H9 (cell line): ENCODE measurements around the gene MARK2. TPM values are rescaled to one million over a fixed set of nuclear protein-coding genes. Genes with fewer than 3 reads are reported as not detected.

Experiments
- DNase-seq: peaks from one replicate; pipeline ENCODE4 v3.0.0-alpha.2; 2017
- H2AFZ ChIP-seq: one replicate; pipeline ENCODE4 v1.6.1; 2013; ENCODE audit warnings: mild to moderate bottlenecking, low read length, control low read depth, moderate library complexity
- H2AK5ac ChIP-seq: 2 replicates; pipeline ENCODE4 v1.6.1; 2013; ENCODE audit warnings: low read length, control low read depth, mixed read lengths; ENCODE audit not compliant: insufficient read length
- H2BK120ac ChIP-seq: one replicate; pipeline ENCODE4 v1.6.1; 2013; ENCODE audit warnings: low read depth, mild to moderate bottlenecking, low read length, control low read depth, inconsistent platforms; ENCODE audit not compliant: poor library complexity, severe bottlenecking
- H2BK12ac ChIP-seq: 2 replicates; pipeline ENCODE4 v1.6.1; 2013; ENCODE audit warnings: low read length, control low read depth, mixed read lengths, low read depth; ENCODE audit not compliant: insufficient read length
- H2BK15ac ChIP-seq: 2 replicates; pipeline ENCODE4 v1.6.1; 2013; ENCODE audit warnings: low read depth, low read length, control low read depth
- H2BK20ac ChIP-seq: one replicate; pipeline ENCODE4 v1.6.1; 2013; ENCODE audit warnings: low read depth, mild to moderate bottlenecking, low read length, control low read depth, inconsistent platforms; ENCODE audit not compliant: poor library complexity, severe bottlenecking
- H2BK5ac ChIP-seq: 2 replicates; pipeline ENCODE4 v1.6.1; 2013; ENCODE audit warnings: low read length, control low read depth, mixed read lengths; ENCODE audit not compliant: insufficient read length
- H3K14ac ChIP-seq: 2 replicates; pipeline ENCODE4 v1.6.1; 2013; ENCODE audit warnings: low read length, control low read depth; ENCODE audit not compliant: insufficient read depth
- H3K18ac ChIP-seq: 2 replicates; pipeline ENCODE4 v1.6.1; 2013; ENCODE audit warnings: low read depth, mild to moderate bottlenecking, mixed read lengths, low read length, control low read depth; ENCODE audit not compliant: insufficient read length
- H3K23ac ChIP-seq: 2 replicates; pipeline ENCODE4 v1.6.1; 2013; ENCODE audit warnings: low read length, control low read depth, mixed read lengths, low read depth; ENCODE audit not compliant: insufficient read length
- H3K23me2 ChIP-seq: 2 replicates; pipeline ENCODE4 v1.6.1; 2013; ENCODE audit warnings: low read depth, mild to moderate bottlenecking, mixed read lengths, low read length, control low read depth; ENCODE audit not compliant: insufficient read length, poor library complexity, severe bottlenecking
- H3K27ac ChIP-seq: 2 replicates; pipeline ENCODE4 v1.5.1; 2013; ENCODE audit warnings: low read length, control low read depth, mixed read lengths, low read depth; ENCODE audit not compliant: insufficient read length
- H3K27me3 ChIP-seq: 2 replicates; pipeline ENCODE4 v1.6.1; 2013; ENCODE audit warnings: low read length, control low read depth, inconsistent platforms; ENCODE audit not compliant: insufficient read depth
- H3K4ac ChIP-seq: 2 replicates; pipeline ENCODE4 v1.6.1; 2013; ENCODE audit warnings: low read depth, mild to moderate bottlenecking, control low read depth, inconsistent platforms, low read length, moderate library complexity
- H3K4me1 ChIP-seq: 2 replicates; pipeline ENCODE4 v1.6.1; 2013; ENCODE audit warnings: low read length, control low read depth, inconsistent platforms; ENCODE audit not compliant: insufficient read depth
- H3K4me2 ChIP-seq: 2 replicates; pipeline ENCODE4 v1.6.1; 2013; ENCODE audit warnings: low read length, control low read depth, mixed read lengths; ENCODE audit not compliant: insufficient read length, insufficient read depth
- H3K56ac ChIP-seq: 2 replicates; pipeline ENCODE4 v1.6.1; 2013; ENCODE audit warnings: low read depth, mild to moderate bottlenecking, mixed read lengths, low read length, control low read depth; ENCODE audit not compliant: insufficient read length
- H3K79me1 ChIP-seq: 2 replicates; pipeline ENCODE4 v1.6.1; 2013; ENCODE audit warnings: low read depth, mild to moderate bottlenecking, moderate library complexity, low read length, control low read depth, inconsistent platforms; ENCODE audit not compliant: insufficient read depth, poor library complexity, severe bottlenecking
- H3K79me2 ChIP-seq: 2 replicates; pipeline ENCODE4 v1.6.1; 2013; ENCODE audit warnings: low read length, control low read depth, inconsistent platforms; ENCODE audit not compliant: insufficient read depth
- H3K9ac ChIP-seq: 2 replicates; pipeline ENCODE4 v1.6.1; 2013; ENCODE audit warnings: low read length, control low read depth, mixed read lengths; ENCODE audit not compliant: insufficient read length; ENCODE audit errors: extremely low read depth
- H3K9me3 ChIP-seq: one replicate; pipeline ENCODE4 v1.6.1; 2013; ENCODE audit warnings: low read depth, low read length, inconsistent platforms; ENCODE audit not compliant: control insufficient read depth
- H3T11ph ChIP-seq: one replicate; pipeline ENCODE4 v1.6.1; 2013; ENCODE audit warnings: mild to moderate bottlenecking, low read length, control low read depth, inconsistent platforms
- H4K20me1 ChIP-seq: one replicate; pipeline ENCODE4 v1.6.1; 2013; ENCODE audit not compliant: control insufficient read depth, insufficient read length, insufficient read depth
- H4K5ac ChIP-seq: 2 replicates; pipeline ENCODE4 v1.6.1; 2013; ENCODE audit warnings: low read depth, mild to moderate bottlenecking, mixed read lengths, low read length, control low read depth; ENCODE audit not compliant: insufficient read length
- H4K8ac ChIP-seq: replicated peaks from 2 replicates; pipeline ENCODE4 v1.6.1; 2013; ENCODE audit warnings: low read length, control low read depth, mixed read lengths, low read depth; ENCODE audit not compliant: insufficient read length
- H4K91ac ChIP-seq: 2 replicates; pipeline ENCODE4 v1.6.1; 2013; ENCODE audit warnings: low read depth, mild to moderate bottlenecking, moderate library complexity, mixed read lengths, low read length, control low read depth; ENCODE audit not compliant: insufficient read length
- H3K27ac Mint-ChIP-seq, 3 experiments: 2 replicates in 2 of 3; 3 replicates in 1 of 3; pipeline ENCODE4 v1.8.0; 2020 to 2021; ENCODE audit warnings: mixed read lengths in 3 of 3, mild to moderate bottlenecking in 1 of 3, moderate library complexity in 1 of 3
- H3K27me3 Mint-ChIP-seq: 2 replicates; pipeline ENCODE4 v1.8.0; 2021; ENCODE audit warnings: low read depth, mild to moderate bottlenecking, moderate library complexity, mixed read lengths
- H3K36me3 Mint-ChIP-seq, 3 experiments: 2 replicates in 2 of 3; 3 replicates in 1 of 3; pipeline ENCODE4 v1.8.0; 2020 to 2021; ENCODE audit warnings: low read depth in 3 of 3, mixed read lengths in 3 of 3; ENCODE audit not compliant: insufficient read depth in 1 of 3
- H3K4me1 Mint-ChIP-seq, 2 experiments: 2 replicates each; pipeline ENCODE4 v1.8.0; 2020; ENCODE audit warnings: mixed read lengths in 2 of 2
- H3K4me3 Mint-ChIP-seq, 2 experiments: 2 replicates in 1 of 2; 3 replicates in 1 of 2; pipeline ENCODE4 v1.8.0; 2020 to 2021; ENCODE audit warnings: mild to moderate bottlenecking in 2 of 2, mixed read lengths in 2 of 2, moderate library complexity in 1 of 2
- H3K9me3 Mint-ChIP-seq, 2 experiments: 2 replicates in 1 of 2; 3 replicates in 1 of 2; pipeline ENCODE4 v1.8.0; 2020; ENCODE audit warnings: mild to moderate bottlenecking in 2 of 2, mixed read lengths in 2 of 2, moderate library complexity in 1 of 2
- CTCF ChIP-seq: fragments of 200-600 bp; sonication (generic); conservative IDR thresholded peaks from 3 replicates; pipeline ENCODE4 v1.8.0; 2021; ENCODE audit warnings: antibody characterized with exemption, mild to moderate bottlenecking
- WGBS: extraction: QIAGEN DNeasy Blood & Tissue Kit; methylation state at CpG from one replicate; pipeline ENCODE4 v1.1.7; 2013; ENCODE audit warnings: missing lambda C conversion rate, low lambda C conversion rate, mixed read lengths; ENCODE audit not compliant: insufficient read length; ENCODE audit errors: extremely low coverage; 5-methylcytosine and 5-hydroxymethylcytosine counted together
- total RNA-seq: library from RNA; stranded (reverse); gene quantifications from 2 replicates; pipeline ENCODE4 v1.2.1, GENCODE V29; 2021

MARK2 gene
- total RNA-seq, 1 experiment from 2014 or later: 45.7 TPM

GRCh38 chr11:63931045-63931444 lies 92.1 kb downstream of the MARK2 start:
- H4K8ac ChIP-seq: no peak overlapping the region
- H3K4me1 Mint-ChIP-seq: peaks cover 6 to 13% of the 10 kb centered on the region in 2 experiments; a peak in 2 of 4 replicates
- H3K27ac Mint-ChIP-seq: peak overlapping the region in 1 of 3 experiments; percentile 3; a peak in 2 of 7 replicates
- no peak overlapping the region for H3K23ac ChIP-seq
- H4K91ac ChIP-seq: no peak overlapping the region
- H2BK20ac ChIP-seq: no peak overlapping the region
- no peak overlapping the region for H3K14ac ChIP-seq
- no peaks in the 10 kb centered on the region for H3K27me3 ChIP-seq
- no peak overlapping the region for H3K56ac ChIP-seq
- H3T11ph ChIP-seq: no peak overlapping the region
- H3K36me3 Mint-ChIP-seq: no peaks in the 10 kb centered on the region
- H3K79me1 ChIP-seq: no peaks in the 10 kb centered on the region
- no peak overlapping the region for H4K5ac ChIP-seq
- no peaks in the 10 kb centered on the region for H3K9me3 Mint-ChIP-seq
- DNase-seq: no peak
- no peaks in the 10 kb centered on the region for H4K20me1 ChIP-seq
- no peak overlapping the region for H3K18ac ChIP-seq
- H3K4me1 ChIP-seq: no peaks in the 10 kb centered on the region
- H2AFZ ChIP-seq: no peak overlapping the region
- H3K4me3 Mint-ChIP-seq: no peak overlapping the region
- H3K4me2 ChIP-seq: no peak overlapping the region
- H3K23me2 ChIP-seq: no peaks in the 10 kb centered on the region
- no peak overlapping the region for H2BK12ac ChIP-seq
- H2BK120ac ChIP-seq: no peak overlapping the region
- no peak overlapping the region for H2BK5ac ChIP-seq
- no peak overlapping the region for H2AK5ac ChIP-seq
- H3K79me2 ChIP-seq: no peaks in the 10 kb centered on the region
- TF ChIP-seq CTCF: no peak
- WGBS: no CpG with 5 or more reads among the region's 6 CpGs
- H3K9ac ChIP-seq: no peak overlapping the region
- no peaks in the 10 kb centered on the region for H3K9me3 ChIP-seq
- H2BK15ac ChIP-seq: no peak overlapping the region
- peaks cover 45% of the 10 kb centered on the region for H3K27me3 Mint-ChIP-seq
- H3K4ac ChIP-seq: no peak overlapping the region
- H3K27ac ChIP-seq: no peak overlapping the region
